Measurements from ENCODE around the gene ST7. TPM values are rescaled to one million over a fixed set of nuclear protein-coding genes. Genes with fewer than 3 reads are reported as not detected.

ST7 gene
- total and polyA plus RNA-seq, 7 donors = 5.3 to 37.7 (median 19.0) TPM

DNA sequence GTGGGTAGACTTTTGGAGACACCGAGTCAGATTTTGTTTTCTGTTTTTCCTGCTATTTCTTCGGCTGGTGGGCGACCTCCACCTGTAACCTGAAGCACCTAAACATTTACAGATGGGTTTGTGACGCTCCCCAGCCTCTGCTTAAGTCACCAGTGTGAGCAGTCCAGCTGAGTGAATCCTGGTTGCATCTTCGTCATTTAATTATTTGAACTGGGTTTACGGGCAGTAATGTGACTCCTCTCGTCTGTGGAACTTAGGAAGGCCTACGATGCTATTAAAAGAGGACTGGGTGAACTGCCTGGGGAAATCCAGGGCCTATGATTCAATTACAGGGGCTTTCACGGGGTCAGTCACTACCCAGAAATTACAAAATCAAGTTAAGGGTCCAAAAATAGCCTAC, 317.1 kb downstream of the ST7 start:
- Histone ChIP-seq H3K36me3 (no peaks in the 10 kb centered on the region), H3K27me3 (no peaks in the 10 kb centered on the region), H3K9me3 (no peaks in the 10 kb centered on the region), H3K4me3 (no peak overlapping the region), H3K27ac (no peak overlapping the region), H3K4me1 (peaks cover 0 to 5% (median 0%) of the 10 kb centered on the region in 4 donors)
- no peak for TF ChIP-seq POLR2A (IDR thresholded peaks at IDR 0.05)
- TF ChIP-seq EP300 (IDR thresholded peaks at IDR 0.05) = no peak
- no peak for TF ChIP-seq POLR2AphosphoS5 (IDR thresholded peaks at IDR 0.05)
- TF ChIP-seq, protein P1, sequence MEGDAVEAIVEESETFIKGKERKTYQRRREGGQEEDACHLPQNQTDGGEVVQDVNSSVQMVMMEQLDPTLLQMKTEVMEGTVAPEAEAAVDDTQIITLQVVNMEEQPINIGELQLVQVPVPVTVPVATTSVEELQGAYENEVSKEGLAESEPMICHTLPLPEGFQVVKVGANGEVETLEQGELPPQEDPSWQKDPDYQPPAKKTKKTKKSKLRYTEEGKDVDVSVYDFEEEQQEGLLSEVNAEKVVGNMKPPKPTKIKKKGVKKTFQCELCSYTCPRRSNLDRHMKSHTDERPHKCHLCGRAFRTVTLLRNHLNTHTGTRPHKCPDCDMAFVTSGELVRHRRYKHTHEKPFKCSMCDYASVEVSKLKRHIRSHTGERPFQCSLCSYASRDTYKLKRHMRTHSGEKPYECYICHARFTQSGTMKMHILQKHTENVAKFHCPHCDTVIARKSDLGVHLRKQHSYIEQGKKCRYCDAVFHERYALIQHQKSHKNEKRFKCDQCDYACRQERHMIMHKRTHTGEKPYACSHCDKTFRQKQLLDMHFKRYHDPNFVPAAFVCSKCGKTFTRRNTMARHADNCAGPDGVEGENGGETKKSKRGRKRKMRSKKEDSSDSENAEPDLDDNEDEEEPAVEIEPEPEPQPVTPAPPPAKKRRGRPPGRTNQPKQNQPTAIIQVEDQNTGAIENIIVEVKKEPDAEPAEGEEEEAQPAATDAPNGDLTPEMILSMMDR (IDR thresholded peaks at IDR 0.05) = no peak
- intact Hi-C loops (cut with DNase I) = no loop called here
- WGBS, 2 donors = 59 to 64% methylated on average over 9 of the region's 9 CpGs
- no peak for DNase-seq

DNA sequence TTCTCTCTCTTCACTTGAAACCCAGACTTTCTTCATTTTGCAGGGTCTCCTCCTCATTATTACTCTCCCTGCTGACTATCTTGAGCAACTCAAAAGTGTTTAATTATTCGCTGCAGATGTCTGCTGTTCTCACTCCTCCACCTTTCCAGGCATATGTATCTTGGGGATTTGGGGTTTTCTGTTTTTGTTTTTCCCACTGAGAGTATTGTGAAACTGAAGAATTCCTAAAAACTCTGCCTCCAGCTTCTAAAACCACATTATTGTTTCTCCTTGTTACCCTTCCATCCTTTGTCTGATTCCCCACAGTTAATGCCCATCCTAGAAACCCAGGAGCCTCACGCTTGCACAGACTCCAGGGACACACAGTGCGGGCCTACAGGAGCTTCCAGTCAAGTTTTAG, 318.3 kb downstream of the ST7 start:
- no peaks in the 10 kb centered on the region for H3K9me3 ChIP-seq
- H3K36me3 ChIP-seq = no peaks in the 10 kb centered on the region
- H3K27me3 ChIP-seq = no peaks in the 10 kb centered on the region
- DNase-seq = no peak
- peaks cover 0 to 5% (median 0%) of the 10 kb centered on the region in 4 donors for H3K4me1 ChIP-seq
- no peak overlapping the region for H3K4me3 ChIP-seq
- intact Hi-C loops (cut with DNase I) = no loop called here
- 87 to 89% methylated on average over 3 of the region's 3 CpGs for WGBS, 2 donors
- H3K27ac ChIP-seq = no peak overlapping the region
- no peak for TF ChIP-seq EP300 (IDR thresholded peaks at IDR 0.05)
- TF ChIP-seq, protein P1 (IDR thresholded peaks at IDR 0.05) = no peak

DNA sequence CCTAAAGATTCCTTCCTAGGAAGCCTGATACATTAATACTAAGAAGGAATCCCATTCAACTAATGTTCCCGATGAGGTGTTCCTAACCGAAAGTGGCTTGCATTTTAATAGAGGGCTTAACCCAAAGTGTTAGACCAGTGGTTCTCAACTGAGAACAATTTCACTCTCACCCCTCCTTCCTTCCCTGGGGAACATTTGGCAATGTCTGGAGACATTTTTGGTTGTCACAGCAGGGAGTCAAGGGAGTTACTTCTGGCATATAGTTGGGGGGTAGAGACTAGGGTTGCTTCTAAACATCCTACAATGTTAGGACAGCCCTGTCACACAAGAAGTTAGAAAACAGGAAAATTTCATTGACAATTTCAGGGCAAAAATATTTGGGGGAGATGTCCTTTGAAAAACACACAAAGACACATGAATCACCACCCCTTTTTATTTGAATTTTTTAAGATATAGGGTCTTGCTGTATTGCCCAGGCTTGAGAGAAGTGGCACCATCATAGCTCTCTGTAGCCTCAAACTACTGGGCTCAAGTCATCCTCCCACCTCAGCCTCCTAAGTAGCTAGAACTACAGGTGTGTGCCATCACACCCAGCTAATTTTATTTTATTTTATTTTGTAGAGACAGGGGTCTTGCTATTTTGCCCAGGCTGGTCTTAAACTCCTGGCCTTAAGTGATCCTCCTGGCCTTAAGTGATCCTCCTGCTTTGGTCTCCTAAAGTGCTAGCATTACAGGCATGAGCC, 318.9 kb downstream of the ST7 start:
- WGBS, 2 donors = 95% methylated on average over 2 of the region's 2 CpGs
- TF ChIP-seq EP300 (IDR thresholded peaks at IDR 0.05) (no peak), POLR2AphosphoS5 (IDR thresholded peaks at IDR 0.05) (no peak), POLR2A (IDR thresholded peaks at IDR 0.05) (no peak)
- TF ChIP-seq, protein P1 (IDR thresholded peaks at IDR 0.05) = no peak
- DNase-seq = no peak
- Histone ChIP-seq H3K36me3 (no peaks in the 10 kb centered on the region), H3K4me3 (no peak overlapping the region), H3K4me1 (peaks cover 0 to 5% (median 0%) of the 10 kb centered on the region in 4 donors), H3K27me3 (no peaks in the 10 kb centered on the region), H3K9me3 (no peaks in the 10 kb centered on the region), H3K27ac (no peak overlapping the region)
- intact Hi-C loops (cut with DNase I) = no loop called here

DNA sequence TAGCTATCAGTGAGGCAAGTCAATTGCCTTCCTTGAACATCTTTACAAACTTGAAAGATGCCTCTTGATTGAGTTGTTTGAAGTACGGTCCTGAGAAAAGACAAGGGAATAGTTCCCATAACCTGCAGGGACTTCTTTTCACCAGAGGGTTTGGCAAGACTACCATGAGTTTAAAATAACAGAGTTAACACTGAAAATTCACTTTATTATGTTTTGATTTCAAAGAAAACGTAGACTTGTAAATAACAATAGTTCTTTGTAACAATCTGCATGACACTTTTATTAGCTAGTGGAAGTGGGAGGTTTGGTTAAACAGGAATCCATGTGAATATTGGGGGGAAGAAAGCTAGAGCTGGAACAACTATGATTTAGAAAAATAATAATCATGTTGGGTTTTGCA, 320.0 kb downstream of the ST7 start:
- H3K27me3 ChIP-seq = no peaks in the 10 kb centered on the region
- no peak overlapping the region for H3K27ac ChIP-seq
- H3K4me3 ChIP-seq = no peak overlapping the region
- H3K36me3 ChIP-seq = no peaks in the 10 kb centered on the region
- intact Hi-C loops (cut with DNase I) = no loop called here
- 39 to 69% methylated on average over 2 of the region's 2 CpGs for WGBS, 2 donors
- TF ChIP-seq EP300 (IDR thresholded peaks at IDR 0.05) (no peak), POLR2AphosphoS5 (IDR thresholded peaks at IDR 0.05) (no peak), POLR2A (IDR thresholded peaks at IDR 0.05) (no peak)
- TF ChIP-seq, protein P1 (IDR thresholded peaks at IDR 0.05) = no peak
- peaks cover 0 to 5% (median 0%) of the 10 kb centered on the region in 4 donors for H3K4me1 ChIP-seq
- DNase-seq = no peak
- no peaks in the 10 kb centered on the region for H3K9me3 ChIP-seq

DNA sequence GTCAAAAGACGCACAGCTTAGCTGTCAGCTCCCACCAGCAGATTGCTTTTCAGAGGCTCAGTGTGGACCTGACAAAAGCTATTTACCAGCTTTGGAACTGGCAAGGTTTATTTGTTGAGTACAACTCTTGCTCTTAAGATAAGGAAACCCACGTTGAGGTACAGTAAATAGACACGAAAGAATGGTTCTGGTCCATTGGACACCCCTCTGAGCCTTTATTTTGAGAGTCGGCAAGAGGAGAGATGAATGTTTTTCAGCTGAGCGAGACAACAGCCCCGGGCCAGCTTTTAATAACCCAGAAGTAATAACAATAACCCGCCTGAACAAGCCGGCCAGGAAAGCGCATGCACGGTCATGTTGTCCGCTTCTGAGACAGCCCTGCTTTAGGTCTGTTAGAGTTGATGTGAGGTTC, 320.5 kb downstream of the ST7 start:
- no peaks in the 10 kb centered on the region for H3K27me3 ChIP-seq
- TF ChIP-seq EP300 (IDR thresholded peaks at IDR 0.05) = no peak
- no peak for TF ChIP-seq POLR2AphosphoS5 (IDR thresholded peaks at IDR 0.05)
- TF ChIP-seq, protein P1 (IDR thresholded peaks at IDR 0.05) = no peak
- TF ChIP-seq POLR2A (IDR thresholded peaks at IDR 0.05) = no peak
- no peaks in the 10 kb centered on the region for H3K36me3 ChIP-seq
- no peak for DNase-seq
- no peak overlapping the region for H3K4me3 ChIP-seq
- no peaks in the 10 kb centered on the region for H3K9me3 ChIP-seq
- 61 to 71% methylated on average over 11 of the region's 11 CpGs for WGBS, 2 donors
- no peak overlapping the region for H3K27ac ChIP-seq
- peaks cover 0 to 5% (median 0%) of the 10 kb centered on the region in 4 donors for H3K4me1 ChIP-seq
- intact Hi-C loops (cut with DNase I) = no loop called here

Measured in sigmoid colon (tissue), 7 donors.